NCI-H2081 (cell line): ENCODE data around the gene TFAP2D.

ENCODE experiments used
- DNase-seq, 2 experiments: peaks; one replicate each; lab custom pipeline; 2025; lab: John Stamatoyannopoulos, UW

TFAP2D gene

DNA sequence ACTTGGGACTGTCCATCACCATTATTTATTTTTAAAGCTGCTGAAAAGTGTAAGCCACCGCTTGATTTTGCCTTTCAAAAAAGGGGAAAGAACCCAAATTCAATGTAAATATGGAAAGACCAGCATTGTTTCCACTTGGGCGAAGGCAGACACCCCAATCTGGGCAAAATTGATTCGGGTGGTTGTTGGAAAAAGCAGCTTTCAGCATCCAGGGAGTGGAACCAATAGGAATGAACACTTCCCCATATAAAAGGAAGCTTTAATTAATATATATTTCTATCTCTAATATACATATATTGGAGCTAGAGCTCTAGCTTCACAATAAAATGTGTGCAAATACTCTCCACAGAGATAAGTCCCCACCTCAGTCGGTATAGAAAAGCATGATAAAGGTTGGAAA, at the start of gene TFAP2D:
TFAP2D (plus strand) TSS at position 301 of the 400 bp plus-strand sequence. CDS start 530 bp downstream, outside the sequence.
- no peak for DNase-seq

DNA sequence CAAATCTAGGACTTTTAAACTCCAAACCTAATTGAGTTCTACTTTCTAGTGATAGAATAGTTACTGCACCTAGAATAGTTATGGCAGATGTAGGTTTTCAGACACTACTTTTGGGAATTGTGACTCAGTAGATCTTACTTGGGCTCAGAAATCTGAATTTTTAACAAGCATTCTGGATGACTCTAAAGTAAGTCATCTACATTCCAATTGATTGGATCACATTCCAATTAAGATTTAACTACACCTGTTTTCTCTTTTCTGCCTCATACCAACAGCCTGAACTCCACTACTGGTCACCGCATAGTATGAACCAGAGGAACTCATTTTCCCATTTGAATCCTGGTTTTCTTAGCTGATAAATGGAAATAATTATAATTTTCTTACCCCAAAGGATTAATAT, 49.5 kb upstream of the TFAP2D start:
- DNase-seq = no peak

DNA sequence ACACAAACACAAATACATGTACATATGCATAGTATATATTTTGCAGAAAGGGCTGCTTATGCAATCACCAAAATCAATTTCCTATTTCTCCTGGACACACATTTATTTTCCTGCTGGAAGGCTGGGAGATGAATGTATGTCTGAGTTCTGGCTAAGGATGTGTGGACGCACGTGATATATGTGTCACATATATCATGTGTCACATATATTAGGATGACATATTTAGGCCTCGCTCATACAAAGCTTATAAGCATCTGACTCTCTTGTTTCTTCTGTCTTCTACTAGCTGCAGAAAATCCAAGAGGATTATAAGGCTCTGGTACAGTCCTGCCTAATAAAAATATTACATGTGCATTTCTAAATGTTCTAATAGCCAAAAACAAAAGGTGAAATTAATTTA, 47.2 kb upstream of the TFAP2D start:
- DNase-seq = no peak

DNA sequence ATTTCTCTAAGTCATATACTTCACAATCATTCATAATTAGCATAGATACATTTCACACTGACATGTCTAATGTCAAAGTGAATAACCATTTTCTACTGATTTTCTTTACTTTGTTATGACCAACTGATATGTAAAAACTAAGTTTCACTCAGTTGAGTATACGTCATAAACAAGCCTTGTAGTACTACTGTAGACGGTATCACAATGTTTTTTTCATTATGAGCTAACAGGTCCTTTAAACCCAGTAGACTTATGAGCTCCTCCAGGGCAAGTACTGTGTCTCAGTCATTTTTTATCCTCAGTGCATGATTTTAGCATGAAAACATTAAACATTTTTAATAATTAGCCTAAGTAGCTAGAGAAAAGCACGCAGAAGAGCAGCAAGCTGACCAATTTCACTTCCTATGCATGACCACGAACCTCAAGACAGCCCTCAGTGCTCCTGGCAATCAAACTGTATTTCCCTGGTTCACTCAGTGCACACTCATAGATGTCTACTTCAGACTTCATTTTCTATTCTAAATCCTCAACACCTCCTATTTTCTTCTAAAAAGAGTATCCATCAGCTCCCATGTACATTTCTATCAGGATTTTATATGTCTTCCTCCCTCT, 32.0 kb upstream of the TFAP2D start:
- DNase-seq = no peak

DNA sequence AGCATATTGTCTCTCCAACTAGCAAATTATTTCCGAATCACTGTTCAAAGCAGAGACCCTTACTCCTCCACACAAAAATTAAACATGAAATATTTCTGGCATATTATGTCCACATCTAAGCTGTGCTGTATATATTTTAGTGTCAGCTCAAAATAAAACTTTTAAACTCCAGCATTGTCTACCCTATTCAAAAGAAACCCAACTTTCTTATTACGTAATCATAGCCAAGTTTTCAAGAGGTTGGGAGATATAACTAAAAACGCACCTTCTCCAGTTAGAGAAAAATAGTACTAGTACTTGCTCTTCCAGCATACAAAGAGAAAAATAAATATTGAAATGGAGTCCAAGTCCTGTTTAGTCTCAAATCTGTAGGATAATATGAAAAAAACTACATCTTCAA, 24.1 kb upstream of the TFAP2D start:
- DNase-seq = no peak

DNA sequence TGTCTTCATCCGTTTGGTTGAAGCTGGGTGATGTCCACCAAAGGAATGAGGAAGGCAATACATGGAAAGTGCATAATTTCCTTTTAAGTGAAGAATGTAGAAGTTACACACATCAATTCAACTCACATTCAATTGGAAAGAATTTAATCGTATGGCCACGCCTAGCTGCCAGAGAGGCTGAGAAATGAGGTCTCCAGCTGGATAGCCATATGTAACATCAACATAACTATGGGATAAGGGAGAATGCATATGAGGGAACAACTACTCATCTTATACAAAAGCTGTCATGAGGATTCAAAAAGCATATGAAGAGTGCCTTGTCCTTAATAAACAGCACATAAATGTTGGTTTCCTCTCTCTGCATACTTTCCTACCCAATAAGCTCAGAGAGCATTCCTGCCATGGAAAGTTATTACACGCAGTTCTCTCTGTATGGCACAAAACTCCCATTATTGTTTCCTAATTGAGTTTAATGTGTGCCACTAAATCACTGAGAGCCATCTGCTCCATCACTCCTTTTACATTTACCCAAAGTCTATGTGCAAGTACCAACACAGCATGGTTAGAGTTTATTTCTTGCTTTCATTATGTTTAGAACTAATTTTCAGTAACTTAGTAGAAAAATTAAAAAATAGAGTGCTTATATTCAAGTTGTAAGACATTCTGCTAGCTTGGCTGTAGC, 21.4 kb upstream of the TFAP2D start:
- no peak for DNase-seq

DNA sequence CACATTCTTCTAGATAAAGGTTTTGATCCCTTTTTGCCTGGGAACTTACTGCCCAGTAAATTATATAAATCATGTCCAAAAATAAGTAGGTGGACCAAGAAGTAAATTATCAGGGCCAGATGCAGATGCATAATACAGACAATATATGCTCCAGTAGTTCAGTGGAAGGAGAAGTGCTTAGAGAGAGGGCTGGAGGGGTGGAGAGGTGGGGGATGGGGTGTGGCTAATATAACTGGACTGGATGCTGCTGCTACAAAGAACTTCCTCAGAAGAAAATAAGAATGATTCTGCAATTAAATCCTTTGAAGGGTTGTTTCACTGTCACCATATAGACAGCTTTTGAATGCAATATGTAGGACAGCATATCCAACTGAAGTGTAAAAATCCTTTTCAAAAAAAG, 14.8 kb upstream of the TFAP2D start:
- DNase-seq = no peak

DNA sequence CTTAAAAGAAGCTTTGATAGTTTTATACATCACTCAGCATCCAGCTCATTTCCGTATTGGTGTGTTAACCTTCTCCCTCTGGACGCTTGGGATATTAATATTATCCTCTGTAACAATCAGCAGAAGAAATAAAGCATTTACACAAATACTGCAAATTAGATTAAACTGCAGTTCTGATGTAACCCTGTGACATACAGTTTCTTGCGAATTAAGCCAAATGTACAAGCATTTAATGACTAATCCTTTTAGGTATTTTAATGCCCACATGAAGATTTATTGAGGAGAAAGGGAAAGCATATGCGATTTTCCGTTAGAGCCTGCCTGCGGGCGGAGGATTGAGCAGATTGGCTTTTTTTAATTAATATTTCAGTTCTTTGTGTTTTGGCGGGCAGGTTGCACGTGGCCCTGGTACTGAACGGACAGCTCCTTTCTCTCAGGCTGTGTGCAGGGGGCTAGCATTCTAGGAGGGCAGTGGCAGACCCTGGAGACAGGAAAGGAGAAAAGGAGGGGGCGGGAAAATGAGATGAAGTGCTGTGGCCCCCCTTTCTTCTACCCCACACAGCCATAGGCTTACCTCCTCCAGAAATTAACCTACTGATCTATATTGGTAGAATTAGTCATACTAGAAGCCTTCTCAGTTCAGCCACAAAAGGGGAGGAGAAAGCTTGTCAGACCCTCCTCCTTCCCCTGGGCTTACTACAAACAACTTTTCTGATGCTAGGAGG, 14.1 kb upstream of the TFAP2D start:
- DNase-seq = no peak

DNA sequence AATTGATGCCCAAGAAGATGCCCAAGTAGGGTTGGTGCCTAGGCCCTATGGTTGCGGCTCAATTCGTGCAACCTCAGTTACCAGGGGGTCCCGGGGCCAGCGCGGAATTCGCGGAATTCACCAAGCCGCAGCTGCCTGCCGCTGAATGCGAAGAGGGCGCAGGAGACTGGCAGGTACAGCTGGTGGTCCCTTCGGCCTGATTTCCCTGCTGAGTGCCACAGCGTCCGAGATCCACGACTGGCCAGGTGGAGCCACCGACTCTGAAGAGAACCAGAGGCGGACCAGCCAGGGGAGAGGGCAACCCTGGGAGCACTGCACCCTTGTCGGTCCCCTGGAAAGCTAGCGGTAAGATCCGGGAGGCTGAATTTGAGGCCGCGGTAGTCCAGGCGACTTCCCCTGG, 6.8 kb upstream of the TFAP2D start:
- no peak for DNase-seq

DNA sequence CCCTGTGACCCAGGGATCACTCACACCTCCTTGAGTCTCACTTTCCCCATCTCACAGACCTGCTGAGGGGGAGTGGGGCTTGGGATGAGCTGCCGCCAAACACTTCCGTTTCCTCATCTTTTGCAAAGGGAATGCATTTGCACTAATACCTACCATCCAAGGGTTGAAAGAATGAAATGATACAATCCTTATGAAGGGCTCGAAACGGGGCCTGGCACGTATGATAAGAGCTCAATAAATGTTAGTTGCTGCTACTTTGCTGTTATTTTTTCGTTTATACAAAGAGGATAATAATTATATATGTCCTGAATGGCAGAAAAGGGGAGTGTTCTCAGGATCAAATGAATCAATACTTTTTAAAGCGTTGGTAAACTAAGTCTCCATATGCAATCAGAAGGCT, 6.1 kb upstream of the TFAP2D start:
- DNase-seq = no peak

DNA sequence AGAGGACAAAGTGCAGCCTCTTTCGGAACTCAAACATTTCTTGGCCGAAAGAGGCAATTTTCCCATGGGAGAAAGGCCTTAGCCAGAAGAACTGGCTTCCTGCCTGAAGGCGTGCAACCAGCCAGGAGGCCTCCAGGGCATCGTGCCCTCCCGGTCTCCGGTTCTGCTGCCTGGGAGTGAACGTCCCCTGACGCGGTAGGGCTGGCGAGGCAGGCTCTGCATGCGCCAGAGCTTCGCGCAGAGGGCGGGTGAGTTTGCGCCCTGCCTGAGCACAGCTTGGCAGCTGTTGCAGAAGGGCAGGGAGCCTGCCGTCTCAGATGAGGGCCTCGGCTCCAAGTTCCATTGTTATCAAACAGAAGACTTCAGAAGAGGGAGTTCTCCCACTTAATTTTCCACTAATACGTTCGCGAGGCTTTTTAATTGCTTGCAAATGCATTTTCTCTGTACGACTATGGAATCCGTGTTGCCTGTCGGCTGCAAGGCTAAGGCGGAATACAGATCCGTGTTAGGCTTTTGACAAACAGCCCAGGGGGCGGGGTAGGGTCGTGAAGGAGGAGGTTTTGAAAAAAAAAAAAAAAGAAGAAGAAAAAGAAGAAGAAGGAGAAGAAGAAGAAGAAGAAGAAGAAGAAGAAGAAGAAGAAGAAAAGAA, 5.5 kb upstream of the TFAP2D start:
- DNase-seq = no peak

DNA sequence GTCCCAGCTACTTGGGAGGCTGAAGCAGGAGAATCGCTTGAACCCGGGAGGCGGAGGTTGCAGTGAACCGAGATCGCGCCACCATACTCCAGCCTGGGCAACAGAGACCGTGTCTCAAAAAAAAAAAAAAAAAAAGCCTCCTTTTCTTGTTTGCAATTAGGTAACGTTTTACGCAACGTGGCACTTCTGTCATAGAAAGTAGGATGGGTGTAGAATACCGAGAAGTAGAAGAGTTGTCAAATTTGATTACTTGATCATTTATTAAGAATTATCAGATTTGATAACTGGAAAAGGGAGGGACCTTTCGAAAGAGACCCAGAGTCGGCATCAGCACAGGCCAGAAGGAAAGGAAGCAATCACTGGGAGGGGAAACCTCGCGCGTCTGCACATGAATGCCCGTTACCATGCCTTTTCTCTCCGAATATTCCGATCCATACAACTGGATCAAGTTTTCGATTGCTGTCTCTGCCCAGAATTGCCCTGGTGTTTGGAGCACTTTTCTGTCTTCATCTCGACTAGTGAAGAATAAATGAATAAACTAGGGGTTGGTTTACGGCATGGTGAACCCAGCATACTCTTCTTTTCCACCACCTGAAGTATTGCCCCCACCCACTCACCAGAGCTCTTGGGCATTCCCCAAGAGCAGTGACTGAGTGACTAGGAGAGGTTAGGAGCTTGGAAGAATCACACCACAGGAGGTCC, 4.5 kb upstream of the TFAP2D start:
- DNase-seq = no peak

DNA sequence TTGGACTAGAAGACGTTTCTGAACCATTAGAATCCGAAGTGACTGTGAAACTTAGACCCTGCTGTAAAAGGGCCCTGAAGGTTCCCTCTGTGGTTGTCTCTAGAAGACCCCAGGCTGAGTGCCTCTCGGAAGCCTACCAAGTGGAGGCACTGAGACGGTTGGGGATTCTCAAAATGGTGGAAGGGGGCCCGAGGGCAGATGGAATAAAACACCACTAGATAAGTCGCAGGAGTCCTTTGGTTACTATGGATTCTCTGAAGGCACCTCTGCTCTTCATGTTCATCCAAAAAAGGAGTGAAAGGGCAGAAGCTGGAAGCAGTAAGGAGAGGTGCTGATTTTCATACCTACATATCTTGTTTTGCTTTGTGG, 4.0 kb upstream of the TFAP2D start:
- no peak for DNase-seq

DNA sequence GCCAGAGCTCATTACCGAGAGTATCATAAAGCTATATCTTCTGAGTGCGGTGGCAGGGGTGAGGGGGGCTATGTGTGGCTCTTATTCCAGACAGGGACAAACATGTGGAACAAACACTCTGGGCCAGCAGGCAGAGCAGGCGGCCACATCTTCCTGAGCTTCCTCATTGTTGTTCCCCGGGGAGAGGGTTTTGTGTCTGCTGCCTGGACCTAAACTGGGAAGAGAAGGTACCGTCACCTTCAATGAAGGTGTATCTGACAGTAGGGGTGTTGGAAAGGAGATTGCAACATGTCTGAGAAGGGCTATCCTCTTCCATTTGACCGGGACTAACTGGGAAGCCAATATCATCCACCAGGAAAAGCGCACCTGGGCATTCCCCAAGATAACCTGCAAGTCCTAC, 1.6 kb upstream of the TFAP2D start:
- DNase-seq = no peak

DNA sequence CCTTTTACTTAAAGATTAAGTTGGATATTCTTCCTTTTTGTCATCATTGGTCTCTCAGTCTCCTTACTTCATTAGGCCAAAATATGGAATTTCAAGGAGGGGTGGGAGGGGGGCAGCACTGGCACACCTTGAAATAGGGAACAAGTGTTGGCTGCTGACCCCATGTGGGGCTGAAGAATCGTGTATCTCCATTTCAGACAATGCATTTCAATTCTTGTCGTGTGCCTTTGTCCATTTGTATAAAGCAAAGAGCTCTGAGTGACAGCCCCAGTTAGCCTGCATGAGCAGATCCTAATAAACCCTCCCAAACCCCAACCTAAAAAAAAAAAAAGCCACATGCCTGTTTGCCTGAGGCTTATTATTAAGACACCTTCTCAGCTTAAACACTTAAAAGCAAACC, 1.0 kb upstream of the TFAP2D start:
- no peak for DNase-seq

DNA sequence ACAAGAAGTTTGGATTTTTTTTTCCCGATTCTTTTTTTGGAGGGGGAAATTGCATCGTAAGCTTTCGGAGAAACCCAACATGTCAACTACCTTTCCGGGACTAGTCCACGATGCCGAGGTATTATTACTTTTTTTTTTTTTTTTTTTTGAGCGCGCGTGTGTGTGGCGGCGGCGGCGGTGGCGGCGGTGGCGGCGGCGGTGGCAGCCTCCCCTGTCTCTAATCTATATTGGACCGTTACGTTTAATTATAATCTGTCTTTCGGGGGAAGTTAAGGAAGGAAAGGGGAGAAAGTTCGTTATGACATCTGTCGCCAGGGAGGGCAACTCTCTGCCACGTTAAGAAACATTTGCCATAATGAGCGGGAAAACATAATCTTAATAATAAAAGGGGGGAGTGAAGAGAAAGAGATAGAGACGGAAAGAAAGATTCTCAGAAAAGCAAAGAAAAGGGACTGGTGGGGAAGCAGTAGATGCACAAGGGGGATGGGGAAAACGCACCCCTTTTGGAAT, 706 bp downstream of the TFAP2D start:
- DNase-seq = no peak

DNA sequence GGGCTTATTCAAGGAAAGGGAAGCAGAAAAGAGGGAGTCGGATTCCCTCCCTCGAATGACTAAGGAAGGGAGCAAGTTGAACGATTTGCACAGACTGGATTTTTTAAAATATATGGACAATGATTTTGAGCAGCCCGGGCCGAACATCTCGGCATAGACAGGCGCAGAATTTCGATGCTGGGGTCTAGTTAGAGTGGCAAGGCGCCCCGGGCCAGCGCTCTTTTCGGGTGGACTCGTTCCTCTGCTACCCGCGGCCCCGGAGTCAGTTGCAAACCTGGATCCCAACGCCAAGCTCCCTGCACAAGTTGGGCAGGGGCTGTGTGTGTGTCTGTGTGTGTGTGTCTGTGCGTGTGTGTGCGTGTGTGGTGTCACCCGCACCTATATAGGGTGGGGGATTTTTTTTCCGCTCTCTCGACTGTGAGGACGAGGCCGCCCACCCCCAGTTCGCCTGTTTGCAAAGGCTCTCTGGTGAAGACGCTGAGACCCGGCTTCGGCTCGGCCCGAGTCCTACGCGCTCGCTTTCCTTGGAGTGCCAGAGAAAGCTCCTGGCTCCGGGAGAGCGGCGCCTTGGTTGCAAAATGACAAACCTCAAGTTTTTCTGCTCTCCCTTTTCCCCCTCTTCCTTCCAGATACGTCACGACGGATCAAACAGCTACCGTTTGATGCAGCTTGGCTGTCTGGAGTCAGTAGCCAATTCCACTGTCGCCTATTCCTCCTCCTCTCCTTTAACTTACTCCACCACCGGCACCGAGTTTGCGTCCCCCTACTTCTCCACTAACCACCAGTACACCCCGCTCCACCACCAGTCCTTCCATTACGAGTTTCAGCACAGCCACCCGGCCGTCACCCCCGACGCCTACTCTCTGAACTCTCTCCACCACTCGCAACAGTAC, 1.4 kb downstream of the TFAP2D start:
- no peak for DNase-seq

DNA sequence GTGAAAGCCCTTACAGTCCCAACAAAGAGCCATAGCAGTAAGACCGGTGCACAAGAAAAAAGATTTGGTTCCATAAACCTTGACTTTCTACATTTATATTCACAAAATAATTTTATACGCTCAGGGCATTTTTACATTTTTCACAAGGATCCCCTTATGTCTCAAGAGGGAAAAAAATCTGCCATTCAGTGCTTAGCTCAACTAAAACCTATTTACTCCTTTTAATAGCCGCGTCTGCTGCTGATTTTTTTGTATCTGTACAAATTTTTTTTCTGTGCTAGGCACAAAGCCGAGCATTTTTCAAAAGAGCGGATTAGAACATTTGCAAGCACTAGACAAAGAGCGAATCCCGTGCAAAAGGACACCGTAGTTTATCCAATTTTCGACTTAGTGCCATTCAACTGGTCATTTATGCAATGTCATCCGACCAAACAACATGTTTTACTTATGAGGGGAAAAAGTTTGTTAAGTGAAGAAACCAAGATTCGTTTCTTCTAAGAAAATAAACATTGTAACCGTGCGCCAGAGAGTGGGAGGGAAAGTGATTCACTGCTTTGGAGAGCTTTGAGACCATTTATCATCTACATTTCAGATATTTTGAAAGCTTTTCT, 3.7 kb downstream of the TFAP2D start:
- no peak for DNase-seq

DNA sequence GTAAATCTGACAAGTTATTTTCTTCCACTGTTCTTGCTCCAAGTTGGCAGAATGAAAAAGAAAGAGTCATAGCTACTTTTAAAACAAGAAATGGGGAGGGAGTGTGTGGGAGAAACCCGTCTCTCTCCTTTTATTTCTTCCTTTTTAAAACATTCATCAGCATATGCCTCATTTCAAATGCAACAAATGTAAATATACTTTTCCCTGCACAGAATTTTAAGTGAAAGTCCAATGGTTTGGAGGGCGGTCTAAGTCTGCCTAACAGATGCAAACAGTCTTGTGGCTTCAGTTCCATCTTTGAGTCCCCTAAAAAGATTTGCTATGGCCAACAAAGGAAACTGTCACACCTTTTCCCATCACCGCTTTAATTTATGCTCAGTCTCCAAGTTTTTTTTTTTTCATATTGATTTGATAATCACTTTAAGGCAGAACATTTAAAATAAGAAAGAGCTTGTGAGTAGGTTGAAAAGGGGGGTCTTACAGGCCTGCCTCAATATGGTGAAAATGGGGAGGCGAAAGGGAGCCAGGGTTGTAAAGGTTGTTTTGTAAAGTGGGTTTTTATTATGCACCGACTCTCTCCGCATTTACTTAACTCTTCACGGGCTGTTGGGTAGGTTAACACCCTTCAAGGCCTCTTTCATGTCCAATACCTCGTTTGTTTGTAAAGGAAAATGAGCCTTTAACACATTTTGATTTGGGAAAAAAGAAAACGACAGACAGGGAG, 4.6 kb downstream of the TFAP2D start:
- no peak for DNase-seq

DNA sequence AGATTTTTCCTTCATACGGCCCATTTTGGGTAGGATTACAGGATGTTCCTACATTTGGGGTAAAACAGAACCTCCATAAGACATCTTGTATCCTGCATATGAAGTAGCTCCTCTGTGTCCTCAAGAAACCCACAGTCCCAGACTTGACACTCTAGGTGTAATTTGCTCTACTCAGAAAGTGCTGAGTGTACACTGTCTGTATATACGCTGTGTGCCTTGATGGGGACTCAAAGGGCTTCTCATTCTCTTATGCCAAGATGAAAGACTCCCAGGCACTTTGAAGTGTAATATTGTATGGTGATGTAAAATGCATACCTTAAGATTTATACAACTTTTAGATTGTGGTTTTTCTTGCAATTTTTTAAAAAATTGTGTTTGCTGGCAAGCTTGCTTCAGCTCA, 5.2 kb downstream of the TFAP2D start:
- no peak for DNase-seq
